SK-N-SH treated with all-trans-retinoic acid at 6 μM for 48 hours (cell line): ENCODE data around the gene SLC24A4.

ENCODE experiments used
- ATAC-seq: fragments of 200-7000 bp; cut with Tn5 transposase; 3 replicates; pipeline ENCODE4 v1.9.1; 2020; ENCODE audit warnings: mild to moderate bottlenecking, moderate library complexity
- ARNTL ChIP-seq: fragments of 450-650 bp; formaldehyde crosslinking; IDR thresholded peaks from 2 replicates; pipeline ENCODE4 v1.5.0; 2020; ENCODE audit warnings: low read depth, mild to moderate bottlenecking, moderate library complexity, borderline replicate concordance
- BACH2 ChIP-seq: fragments of 250-450 bp; sonication (Bioruptor Pico); IDR thresholded peaks from 2 replicates; pipeline ENCODE4 v1.9.0; 2021; ENCODE audit warnings: mild to moderate bottlenecking, borderline replicate concordance
- CREB5 ChIP-seq: fragments of 250-450 bp; sonication (Bioruptor Pico); IDR thresholded peaks from 2 replicates; pipeline ENCODE4 v1.5.1; 2020; ENCODE audit warnings: low read depth, mild to moderate bottlenecking, moderate library complexity
- ISL1 ChIP-seq: fragments of 250-450 bp; sonication (Bioruptor Pico); IDR thresholded peaks from 2 replicates; pipeline ENCODE4 v2.1.2; 2022; ENCODE audit warnings: mild to moderate bottlenecking, moderate library complexity
- OSR1 ChIP-seq: fragments of 250-450 bp; sonication (Bioruptor Pico); IDR thresholded peaks from 2 replicates; pipeline ENCODE4 v1.8.0; 2022; ENCODE audit warnings: moderate library complexity, mild to moderate bottlenecking, inconsistent platforms
- POU6F1 ChIP-seq: fragments of 250-450 bp; sonication (Bioruptor Pico); IDR thresholded peaks from 2 replicates; pipeline ENCODE4 v1.8.0; 2021; ENCODE audit warnings: low read depth, mild to moderate bottlenecking, moderate library complexity, borderline replicate concordance
- PPARA ChIP-seq: fragments of 250-450 bp; sonication (Bioruptor Pico); IDR thresholded peaks from 2 replicates; pipeline ENCODE4 v1.5.0; 2020; ENCODE audit warnings: mild to moderate bottlenecking, borderline replicate concordance
- RARB ChIP-seq: fragments of 250-450 bp; sonication (Bioruptor Pico); IDR thresholded peaks from 2 replicates; pipeline ENCODE4 v1.8.0; 2021; ENCODE audit warnings: mild to moderate bottlenecking, moderate library complexity
- SNAI2 ChIP-seq: fragments of 250-450 bp; sonication (Bioruptor Pico); IDR thresholded peaks from 2 replicates; pipeline ENCODE4 v1.5.0; 2020; ENCODE audit warnings: mild to moderate bottlenecking, moderate library complexity
- TOX ChIP-seq: fragments of 250-450 bp; sonication (Bioruptor Pico); IDR thresholded peaks from 2 replicates; pipeline ENCODE4 v1.8.0; 2021; ENCODE audit warnings: mild to moderate bottlenecking, moderate library complexity, borderline replicate concordance
- ZC3H10 ChIP-seq: fragments of 250-450 bp; sonication (Bioruptor Pico); IDR thresholded peaks from 2 replicates; pipeline ENCODE4 v1.5.1; 2021; ENCODE audit warnings: mild to moderate bottlenecking, moderate library complexity
- ZFP3 ChIP-seq: fragments of 250-450 bp; sonication (Bioruptor Pico); IDR thresholded peaks from 2 replicates; pipeline ENCODE4 v1.5.0; 2020; ENCODE audit warnings: mild to moderate bottlenecking, moderate library complexity
- ZFP30 ChIP-seq: fragments of 450-650 bp; formaldehyde crosslinking; IDR thresholded peaks from 2 replicates; pipeline ENCODE4 v1.5.0; 2022; ENCODE audit warnings: mild to moderate bottlenecking, moderate library complexity
- ZNF565 ChIP-seq: fragments of 450-650 bp; formaldehyde crosslinking; conservative IDR thresholded peaks from 2 replicates; pipeline ENCODE4 v1.5.0; 2020; ENCODE audit warnings: low read depth, mild to moderate bottlenecking, moderate library complexity
- ZNF70 ChIP-seq: fragments of 450-650 bp; formaldehyde crosslinking; IDR thresholded peaks from 2 replicates; pipeline ENCODE4 v1.5.0; 2020; ENCODE audit warnings: mild to moderate bottlenecking, moderate library complexity
- ZNF8 ChIP-seq: fragments of 450-650 bp; formaldehyde crosslinking; IDR thresholded peaks from 2 replicates; pipeline ENCODE4 v1.5.0; 2020; ENCODE audit warnings: mild to moderate bottlenecking, moderate library complexity
- TF ChIP-seq, protein P1 (sequence below): fragments of 250-450 bp; sonication (Bioruptor Pico); IDR thresholded peaks from 2 replicates; pipeline ENCODE4 v1.8.0; 2020; ENCODE audit warnings: mild to moderate bottlenecking, moderate library complexity, borderline replicate concordance

The SLC24A4 gene

GRCh38 chr14:92528486-92529100, 205.6 kb downstream of the SLC24A4 start:
- TF ChIP-seq ARNTL (CRISPR knock-in tag) = no peak
- no peak for TF ChIP-seq RARB (CRISPR knock-in tag)
- no peak for TF ChIP-seq PPARA (CRISPR knock-in tag)
- no peak for TF ChIP-seq OSR1 (CRISPR knock-in tag)
- no peak for TF ChIP-seq ZNF8
- no peak for TF ChIP-seq ISL1 (CRISPR knock-in tag)
- TF ChIP-seq ZC3H10 = no peak
- no peak for TF ChIP-seq ZFP30 (CRISPR knock-in tag)
- no peak for TF ChIP-seq SNAI2
- no peak for TF ChIP-seq TOX (CRISPR knock-in tag)
- no peak for TF ChIP-seq POU6F1 (CRISPR knock-in tag)
- no peak for TF ChIP-seq BACH2 (CRISPR knock-in tag)
- TF ChIP-seq, all 23 proteins: peak for 0
- no peak for ATAC-seq

- ATAC-seq = no peak
- TF ChIP-seq SNAI2 (no peak), ZNF70 (CRISPR knock-in tag) (no peak), ZFP30 (CRISPR knock-in tag) (no peak), TOX (CRISPR knock-in tag) (no peak), ZC3H10 (no peak), ISL1 (CRISPR knock-in tag) (no peak), ZNF8 (no peak), BACH2 (CRISPR knock-in tag) (no peak)
- TF ChIP-seq, protein P1, sequence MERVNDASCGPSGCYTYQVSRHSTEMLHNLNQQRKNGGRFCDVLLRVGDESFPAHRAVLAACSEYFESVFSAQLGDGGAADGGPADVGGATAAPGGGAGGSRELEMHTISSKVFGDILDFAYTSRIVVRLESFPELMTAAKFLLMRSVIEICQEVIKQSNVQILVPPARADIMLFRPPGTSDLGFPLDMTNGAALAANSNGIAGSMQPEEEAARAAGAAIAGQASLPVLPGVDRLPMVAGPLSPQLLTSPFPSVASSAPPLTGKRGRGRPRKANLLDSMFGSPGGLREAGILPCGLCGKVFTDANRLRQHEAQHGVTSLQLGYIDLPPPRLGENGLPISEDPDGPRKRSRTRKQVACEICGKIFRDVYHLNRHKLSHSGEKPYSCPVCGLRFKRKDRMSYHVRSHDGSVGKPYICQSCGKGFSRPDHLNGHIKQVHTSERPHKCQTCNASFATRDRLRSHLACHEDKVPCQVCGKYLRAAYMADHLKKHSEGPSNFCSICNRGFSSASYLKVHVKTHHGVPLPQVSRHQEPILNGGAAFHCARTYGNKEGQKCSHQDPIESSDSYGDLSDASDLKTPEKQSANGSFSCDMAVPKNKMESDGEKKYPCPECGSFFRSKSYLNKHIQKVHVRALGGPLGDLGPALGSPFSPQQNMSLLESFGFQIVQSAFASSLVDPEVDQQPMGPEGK (CRISPR knock-in tag) = no peak
Observed at GRCh38 chr14:92529903-92530302, 206.9 kb downstream of the SLC24A4 start.

DNA sequence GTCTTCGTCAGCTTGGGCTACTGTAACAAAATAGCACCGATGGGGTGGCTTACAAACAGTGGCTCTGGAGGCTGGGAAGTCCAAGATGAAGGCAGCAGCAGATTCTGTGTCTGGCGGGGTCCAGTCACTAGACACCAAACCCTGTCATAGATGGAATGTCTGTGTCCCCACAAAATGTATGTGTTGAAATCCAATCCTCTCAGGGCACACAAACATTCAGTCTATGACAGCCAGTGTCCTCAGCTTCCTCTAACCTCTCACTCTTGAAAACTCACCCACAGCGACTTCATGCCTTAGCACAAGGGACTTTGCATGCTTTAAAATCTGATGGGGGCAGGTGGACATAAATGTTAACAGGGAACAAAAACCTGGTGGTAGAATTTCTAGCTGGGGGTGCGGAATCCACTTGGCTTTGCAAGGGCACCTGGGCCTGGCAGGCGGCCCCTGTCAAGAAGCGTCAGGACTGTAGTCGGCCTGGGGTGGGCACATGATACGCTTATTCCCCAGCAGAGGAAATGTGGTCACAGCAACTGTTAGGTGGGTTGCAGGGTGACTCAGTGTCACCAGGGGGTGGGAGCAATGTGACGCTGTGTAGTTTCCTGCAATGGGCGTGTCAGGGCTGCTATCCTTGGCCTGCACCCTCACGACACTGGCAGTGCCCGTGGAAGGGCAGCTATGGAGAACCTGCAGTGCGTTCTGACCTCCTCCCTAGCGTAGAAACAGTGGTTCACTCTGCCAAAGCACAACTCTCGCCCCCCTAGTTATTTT, 208.3 kb downstream of the SLC24A4 start:
- TF ChIP-seq ARNTL (CRISPR knock-in tag) (no peak), CREB5 (CRISPR knock-in tag) (no peak), OSR1 (CRISPR knock-in tag) (no peak), RARB (CRISPR knock-in tag) (no peak)
- ATAC-seq = no peak

- TF ChIP-seq ZNF565 = no peak
- no peak for TF ChIP-seq ZFP3
- TF ChIP-seq ARNTL (CRISPR knock-in tag) = no peak
- no peak for TF ChIP-seq POU6F1 (CRISPR knock-in tag)
- no peak for TF ChIP-seq SNAI2
Observed at GRCh38 chr14:92532490-92533163, 209.7 kb downstream of the SLC24A4 start.

More at GRCh38 chr14:92532490-92533163, 209.7 kb downstream of the SLC24A4 start:
- peak; percentile 30 for ATAC-seq
